WTC11 (cell line): ENCODE measurements around the gene SLC4A1AP. TPM values are rescaled to one million over a fixed set of nuclear protein-coding genes. Genes with fewer than 3 reads are reported as not detected.

Source experiments
- ATAC-seq: fragments of 200-7000 bp; cut with Tn5 transposase; 2 replicates; pipeline ENCODE4 v1.10.0; 2021; ENCODE audit warnings: mild to moderate bottlenecking, moderate library complexity
- CTCF ChIA-PET: fragments of 300-600 bp; sonication (Branson Sonifier 250); formaldehyde crosslinking; loops from one replicate; lab custom pipeline; 2021; ENCODE audit warnings: antibody characterized with exemption; lab: Charles Lee
- POLR2A ChIA-PET: fragments of 350-600 bp; sonication (Branson Sonifier 250); formaldehyde crosslinking; loops from one replicate; lab custom pipeline; 2021; ENCODE audit warnings: antibody characterized with exemption; lab: Charles Lee
- DNase-seq: peaks from one replicate; pipeline ENCODE4 v3.0.0; 2021; ENCODE audit warnings: low spot score
- H3K27ac Mint-ChIP-seq: 2 replicates; pipeline ENCODE4 v1.8.0; 2021; ENCODE audit warnings: mixed read lengths
- H3K27me3 Mint-ChIP-seq: 2 replicates; pipeline ENCODE4 v1.8.0; 2021; ENCODE audit warnings: low read depth, mild to moderate bottlenecking, moderate library complexity, mixed read lengths
- H3K36me3 Mint-ChIP-seq: 2 replicates; pipeline ENCODE4 v1.8.0; 2021; ENCODE audit warnings: mixed read lengths
- H3K4me1 Mint-ChIP-seq: 2 replicates; pipeline ENCODE4 v1.8.0; 2022; ENCODE audit warnings: mixed read lengths
- H3K4me3 Mint-ChIP-seq: 2 replicates; pipeline ENCODE4 v1.8.0; 2021; ENCODE audit warnings: mild to moderate bottlenecking, moderate library complexity, mixed read lengths
- H3K9me3 Mint-ChIP-seq: 2 replicates; pipeline ENCODE4 v1.8.0; 2021; ENCODE audit warnings: mixed read lengths
- ATF2 ChIP-seq: sonication (generic); formaldehyde crosslinking; IDR thresholded peaks from 2 replicates; pipeline ENCODE4 v1.8.1; 2022; ENCODE audit warnings: low read depth, missing genetic modification reagents, borderline replicate concordance
- E2F5 ChIP-seq: sonication (generic); formaldehyde crosslinking; IDR thresholded peaks from 2 replicates; pipeline ENCODE4 v1.8.1; 2022; ENCODE audit warnings: mild to moderate bottlenecking, moderate library complexity, missing genetic modification reagents
- EMX1 ChIP-seq: fragments of 250-450 bp; sonication (Bioruptor Pico); IDR thresholded peaks from 2 replicates; pipeline ENCODE4 v1.8.0; 2021; ENCODE audit warnings: mild to moderate bottlenecking
- ESRRA ChIP-seq: sonication (generic); formaldehyde crosslinking; IDR thresholded peaks from 2 replicates; pipeline ENCODE4 v1.8.1; 2022; ENCODE audit warnings: mild to moderate bottlenecking, missing genetic modification reagents, borderline replicate concordance
- IRF1 ChIP-seq: sonication (generic); formaldehyde crosslinking; IDR thresholded peaks from 2 replicates; pipeline ENCODE4 v1.8.0; 2023; ENCODE audit warnings: missing genetic modification reagents
- IRF2 ChIP-seq: sonication (generic); formaldehyde crosslinking; IDR thresholded peaks from 2 replicates; pipeline ENCODE4 v1.8.0; 2022; ENCODE audit warnings: low read depth, missing genetic modification reagents, borderline replicate concordance
- KAT7 ChIP-seq: sonication (generic); formaldehyde crosslinking; IDR thresholded peaks from 2 replicates; pipeline ENCODE4 v1.8.1; 2023; ENCODE audit warnings: missing genetic modification reagents, mild to moderate bottlenecking, borderline replicate concordance
- NFYB ChIP-seq: sonication (generic); formaldehyde crosslinking; conservative IDR thresholded peaks from 2 replicates; pipeline ENCODE4 v1.8.0; 2022; ENCODE audit warnings: low read depth, missing genetic modification reagents
- NR2C2 ChIP-seq: sonication (generic); formaldehyde crosslinking; IDR thresholded peaks from 2 replicates; pipeline ENCODE4 v1.8.0; 2022; ENCODE audit warnings: mild to moderate bottlenecking, missing genetic modification reagents
- SOX15 ChIP-seq: fragments of 250-450 bp; sonication (Bioruptor Pico); IDR thresholded peaks from 2 replicates; pipeline ENCODE4 v1.9.0; 2021; ENCODE audit warnings: mild to moderate bottlenecking
- SP1 ChIP-seq: sonication (generic); formaldehyde crosslinking; conservative IDR thresholded peaks from 2 replicates; pipeline ENCODE4 v1.8.1; 2022; ENCODE audit warnings: missing genetic modification reagents
- TCF7 ChIP-seq: sonication (generic); formaldehyde crosslinking; IDR thresholded peaks from 2 replicates; pipeline ENCODE4 v1.8.0; 2022; ENCODE audit warnings: mild to moderate bottlenecking, low read depth, missing genetic modification reagents, moderate library complexity
- TEAD4 ChIP-seq: sonication (generic); formaldehyde crosslinking; IDR thresholded peaks from 2 replicates; pipeline ENCODE4 v1.8.0; 2022; ENCODE audit warnings: mild to moderate bottlenecking, missing genetic modification reagents
- ZNF317 ChIP-seq: sonication (generic); formaldehyde crosslinking; IDR thresholded peaks from 2 replicates; pipeline ENCODE4 v1.8.1; 2023; ENCODE audit warnings: low read depth, mild to moderate bottlenecking, moderate library complexity, missing genetic modification reagents, borderline replicate concordance
- ZNF416 ChIP-seq: fragments of 250-450 bp; sonication (Bioruptor Pico); IDR thresholded peaks from 2 replicates; pipeline ENCODE4 v1.9.0; 2021; ENCODE audit warnings: mild to moderate bottlenecking, inconsistent platforms
- ZNF425 ChIP-seq: fragments of 250-450 bp; sonication (Bioruptor Pico); conservative IDR thresholded peaks from 2 replicates; pipeline ENCODE4 v1.9.0; 2021; ENCODE audit warnings: mild to moderate bottlenecking
- total RNA-seq: library from RNA; stranded (reverse); gene quantifications from 3 replicates; pipeline ENCODE4 v1.2.3, GENCODE V29; 2021
- TF ChIP-seq, protein P1 (sequence below): sonication (generic); formaldehyde crosslinking; IDR thresholded peaks from 2 replicates; pipeline ENCODE4 v1.8.1; 2022; ENCODE audit warnings: mild to moderate bottlenecking, missing genetic modification reagents, moderate library complexity, borderline replicate concordance
- TF ChIP-seq, protein P2 (sequence below): fragments of 250-450 bp; sonication (Bioruptor Pico); IDR thresholded peaks from 2 replicates; pipeline ENCODE4 v1.9.0; 2021; ENCODE audit warnings: moderate library complexity, mild to moderate bottlenecking, inconsistent platforms, borderline replicate concordance
- TF ChIP-seq, protein P3 (sequence below): sonication (generic); formaldehyde crosslinking; IDR thresholded peaks from 2 replicates; pipeline ENCODE4 v1.8.1; 2023; ENCODE audit warnings: mild to moderate bottlenecking, missing genetic modification reagents

SLC4A1AP gene
- total RNA-seq, 1 experiment from 2014 or later = 20.1 TPM

- TF ChIP-seq IRF1 (CRISPR knock-in tag) (no peak), ZNF416 (CRISPR knock-in tag) (no peak)
Measured at GRCh38 chr2:27664622-27665363, 1.1 kb downstream of the SLC4A1AP start (continued).

- TF ChIP-seq ESRRA (CRISPR knock-in tag) (no peak), ZNF425 (CRISPR knock-in tag) (no peak)
- TF ChIP-seq, protein P1, sequence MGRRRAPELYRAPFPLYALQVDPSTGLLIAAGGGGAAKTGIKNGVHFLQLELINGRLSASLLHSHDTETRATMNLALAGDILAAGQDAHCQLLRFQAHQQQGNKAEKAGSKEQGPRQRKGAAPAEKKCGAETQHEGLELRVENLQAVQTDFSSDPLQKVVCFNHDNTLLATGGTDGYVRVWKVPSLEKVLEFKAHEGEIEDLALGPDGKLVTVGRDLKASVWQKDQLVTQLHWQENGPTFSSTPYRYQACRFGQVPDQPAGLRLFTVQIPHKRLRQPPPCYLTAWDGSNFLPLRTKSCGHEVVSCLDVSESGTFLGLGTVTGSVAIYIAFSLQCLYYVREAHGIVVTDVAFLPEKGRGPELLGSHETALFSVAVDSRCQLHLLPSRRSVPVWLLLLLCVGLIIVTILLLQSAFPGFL (CRISPR knock-in tag) = no peak
- no peaks in the 10 kb centered on the region for H3K9me3 Mint-ChIP-seq
- POLR2A ChIA-PET = no interaction called here
- peaks cover 15% of the 10 kb centered on the region for H3K4me1 Mint-ChIP-seq
- ATAC-seq = no peak
- no peak overlapping the region for H3K4me3 Mint-ChIP-seq
- DNase-seq = no peak
- H3K27ac Mint-ChIP-seq = no peak overlapping the region
- peaks cover 30% of the 10 kb centered on the region for H3K36me3 Mint-ChIP-seq
- no peaks in the 10 kb centered on the region for H3K27me3 Mint-ChIP-seq
- CTCF ChIA-PET = interaction anchor here (4.5 kb wide), 1 partner anchor 16 kb away, joined by 27 read pairs; no protein-coding TSS in a partner anchor
Measured at GRCh38 chr2:27667446-27667845, 3.8 kb downstream of the SLC4A1AP start.

DNA sequence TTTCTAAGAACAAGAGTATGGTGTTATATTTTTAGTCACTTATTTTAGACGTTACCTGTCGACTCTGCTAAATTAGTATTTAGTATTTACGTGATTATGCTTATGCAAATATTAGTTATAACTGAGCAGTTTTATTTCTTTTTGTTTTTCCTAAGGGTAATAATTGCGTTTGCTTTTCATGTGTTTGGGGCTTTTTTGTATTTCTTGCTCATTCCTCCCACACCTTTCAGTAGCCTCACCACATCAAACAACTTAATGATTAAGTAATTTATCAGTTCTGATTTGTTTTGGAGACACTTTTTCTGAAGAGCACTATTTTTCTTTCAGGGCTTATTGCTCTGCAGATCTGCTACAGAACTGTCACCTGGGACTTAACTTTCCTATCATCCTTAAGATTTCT is 7.5 kb downstream of the SLC4A1AP start:
- POLR2A ChIA-PET = no interaction called here
- DNase-seq = no peak
- H3K27me3 Mint-ChIP-seq = no peaks in the 10 kb centered on the region
- H3K4me3 Mint-ChIP-seq = no peak overlapping the region
- CTCF ChIA-PET = no interaction called here
- TF ChIP-seq, protein P2, sequence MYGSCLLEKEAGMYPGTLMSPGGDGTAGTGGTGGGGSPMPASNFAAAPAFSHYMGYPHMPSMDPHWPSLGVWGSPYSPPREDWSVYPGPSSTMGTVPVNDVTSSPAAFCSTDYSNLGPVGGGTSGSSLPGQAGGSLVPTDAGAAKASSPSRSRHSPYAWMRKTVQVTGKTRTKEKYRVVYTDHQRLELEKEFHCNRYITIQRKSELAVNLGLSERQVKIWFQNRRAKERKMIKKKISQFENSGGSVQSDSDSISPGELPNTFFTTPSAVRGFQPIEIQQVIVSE (CRISPR knock-in tag) = no peak
- TF ChIP-seq ZNF416 (CRISPR knock-in tag) (no peak), IRF2 (CRISPR knock-in tag) (no peak), ZNF317 (CRISPR knock-in tag) (no peak), NR2C2 (CRISPR knock-in tag) (no peak), E2F5 (CRISPR knock-in tag) (no peak), ATF2 (CRISPR knock-in tag) (no peak), TEAD4 (no peak), TCF7 (CRISPR knock-in tag) (no peak), KAT7 (no peak), SP1 (CRISPR knock-in tag) (no peak), NFYB (CRISPR knock-in tag) (no peak), SOX15 (CRISPR knock-in tag) (no peak), EMX1 (CRISPR knock-in tag) (no peak)
- TF ChIP-seq, protein P3, sequence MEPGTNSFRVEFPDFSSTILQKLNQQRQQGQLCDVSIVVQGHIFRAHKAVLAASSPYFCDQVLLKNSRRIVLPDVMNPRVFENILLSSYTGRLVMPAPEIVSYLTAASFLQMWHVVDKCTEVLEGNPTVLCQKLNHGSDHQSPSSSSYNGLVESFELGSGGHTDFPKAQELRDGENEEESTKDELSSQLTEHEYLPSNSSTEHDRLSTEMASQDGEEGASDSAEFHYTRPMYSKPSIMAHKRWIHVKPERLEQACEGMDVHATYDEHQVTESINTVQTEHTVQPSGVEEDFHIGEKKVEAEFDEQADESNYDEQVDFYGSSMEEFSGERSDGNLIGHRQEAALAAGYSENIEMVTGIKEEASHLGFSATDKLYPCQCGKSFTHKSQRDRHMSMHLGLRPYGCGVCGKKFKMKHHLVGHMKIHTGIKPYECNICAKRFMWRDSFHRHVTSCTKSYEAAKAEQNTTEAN (CRISPR knock-in tag) = no peak
- peaks cover 38% of the 10 kb centered on the region for H3K36me3 Mint-ChIP-seq
- H3K4me1 Mint-ChIP-seq = no peaks in the 10 kb centered on the region
- ATAC-seq = no peak
- H3K9me3 Mint-ChIP-seq = no peaks in the 10 kb centered on the region
- no peak overlapping the region for H3K27ac Mint-ChIP-seq
